Measurements from ENCODE around the gene HRG. TPM values are rescaled to one million over a fixed set of nuclear protein-coding genes. Genes with fewer than 3 reads are reported as not detected.

Gene HRG
- polyA plus RNA-seq, 1 experiment, result not detected

- TF ChIP-seq, protein P1, sequence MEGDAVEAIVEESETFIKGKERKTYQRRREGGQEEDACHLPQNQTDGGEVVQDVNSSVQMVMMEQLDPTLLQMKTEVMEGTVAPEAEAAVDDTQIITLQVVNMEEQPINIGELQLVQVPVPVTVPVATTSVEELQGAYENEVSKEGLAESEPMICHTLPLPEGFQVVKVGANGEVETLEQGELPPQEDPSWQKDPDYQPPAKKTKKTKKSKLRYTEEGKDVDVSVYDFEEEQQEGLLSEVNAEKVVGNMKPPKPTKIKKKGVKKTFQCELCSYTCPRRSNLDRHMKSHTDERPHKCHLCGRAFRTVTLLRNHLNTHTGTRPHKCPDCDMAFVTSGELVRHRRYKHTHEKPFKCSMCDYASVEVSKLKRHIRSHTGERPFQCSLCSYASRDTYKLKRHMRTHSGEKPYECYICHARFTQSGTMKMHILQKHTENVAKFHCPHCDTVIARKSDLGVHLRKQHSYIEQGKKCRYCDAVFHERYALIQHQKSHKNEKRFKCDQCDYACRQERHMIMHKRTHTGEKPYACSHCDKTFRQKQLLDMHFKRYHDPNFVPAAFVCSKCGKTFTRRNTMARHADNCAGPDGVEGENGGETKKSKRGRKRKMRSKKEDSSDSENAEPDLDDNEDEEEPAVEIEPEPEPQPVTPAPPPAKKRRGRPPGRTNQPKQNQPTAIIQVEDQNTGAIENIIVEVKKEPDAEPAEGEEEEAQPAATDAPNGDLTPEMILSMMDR (IDR thresholded peaks at IDR 0.05; ENCODE audit: low read depth, low read length), result no peak
- POLR2A ChIA-PET, result no interaction called here
- no peak overlapping the region for H3K4me3 ChIP-seq (ENCODE audit: low read depth, low read length)
- no peak for DNase-seq (ENCODE audit: low read depth, low spot score)
- H3K27me3 ChIP-seq (ENCODE audit: control insufficient read depth, insufficient read depth, low read length), result peaks cover 11% of the 10 kb centered on the region
- no peaks in the 10 kb centered on the region for H3K9me3 ChIP-seq (ENCODE audit: control insufficient read depth, insufficient read depth, low read length)
- CTCF ChIA-PET, result interaction anchor here (1.0 kb wide), 1 partner anchor 25 kb away, joined by 3 read pairs; no protein-coding TSS in a partner anchor
- no peak overlapping the region for H3K27ac ChIP-seq (ENCODE audit: low read depth, low read length)
Measured at GRCh38 chr3:186642014-186642413, 23.8 kb upstream of the HRG start.

DNA sequence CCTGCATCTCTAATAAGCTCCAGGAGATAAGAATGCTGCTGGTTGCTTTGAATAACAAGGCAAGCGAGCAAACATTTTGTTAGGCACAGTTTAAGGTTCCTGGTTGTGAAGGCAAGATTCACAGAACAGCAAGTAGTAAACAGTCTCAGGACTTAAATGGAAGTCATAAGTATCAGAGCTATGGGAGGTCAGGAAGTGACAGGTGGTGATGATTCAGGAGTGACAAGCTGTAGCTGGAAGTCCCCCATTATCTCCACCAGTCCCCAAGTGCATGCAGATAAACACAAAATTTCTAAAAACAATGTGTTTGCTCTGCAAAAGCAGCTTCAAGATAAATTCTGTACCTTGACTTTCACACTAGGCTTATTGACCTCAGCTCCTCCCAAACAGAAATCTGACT is 22.3 kb upstream of the HRG start:
- ChIA-PET POLR2A (no interaction called here), CTCF (interaction anchor here (1.5 kb wide), 1 partner anchor 26 kb away, joined by 6 read pairs; no protein-coding TSS in a partner anchor)
- no peak overlapping the region for H3K4me3 ChIP-seq (ENCODE audit: low read depth, low read length)
- DNase-seq (ENCODE audit: low read depth, low spot score), result no peak
- TF ChIP-seq, protein P1 (IDR thresholded peaks at IDR 0.05; ENCODE audit: low read depth, low read length), result no peak
- no peaks in the 10 kb centered on the region for H3K9me3 ChIP-seq (ENCODE audit: control insufficient read depth, insufficient read depth, low read length)
- H3K27me3 ChIP-seq (ENCODE audit: control insufficient read depth, insufficient read depth, low read length), result peaks cover 11% of the 10 kb centered on the region
- no peak overlapping the region for H3K27ac ChIP-seq (ENCODE audit: low read depth, low read length)

- TF ChIP-seq, protein P1 (IDR thresholded peaks at IDR 0.05; ENCODE audit: low read depth, low read length), result no peak
- DNase-seq (ENCODE audit: low read depth, low spot score), result no peak
- Histone ChIP-seq H3K27ac (ENCODE audit: low read depth, low read length) (no peak overlapping the region), H3K9me3 (ENCODE audit: control insufficient read depth, insufficient read depth, low read length) (no peaks in the 10 kb centered on the region), H3K27me3 (ENCODE audit: control insufficient read depth, insufficient read depth, low read length) (peaks cover 11% of the 10 kb centered on the region), H3K4me3 (ENCODE audit: low read depth, low read length) (no peak overlapping the region)
- CTCF ChIA-PET, result interaction anchor here (0.6 kb wide), 1 partner anchor 28 kb away, joined by 3 read pairs; no protein-coding TSS in a partner anchor
- POLR2A ChIA-PET, result no interaction called here
Measured at GRCh38 chr3:186644683-186645082, 21.1 kb upstream of the HRG start.

DNA sequence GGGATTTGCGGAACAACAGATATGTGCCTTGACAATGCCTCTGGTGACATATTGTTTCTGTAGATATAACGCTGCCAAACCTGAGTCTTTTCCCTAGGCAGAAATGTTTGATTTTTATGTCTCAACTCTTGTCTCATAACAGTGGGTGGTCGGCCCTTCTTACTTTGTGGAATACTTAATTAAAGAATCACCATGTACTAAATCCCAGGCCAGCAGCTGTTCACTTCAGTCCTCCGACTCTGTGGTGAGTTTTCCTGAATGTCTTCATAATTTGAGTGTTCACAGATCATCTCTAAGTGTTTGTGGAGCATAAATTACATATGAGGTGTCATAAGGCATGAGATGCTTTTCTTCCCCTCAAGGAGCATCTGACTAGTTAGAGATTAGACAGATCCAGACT is 19.7 kb upstream of the HRG start:
- Histone ChIP-seq H3K9me3 (ENCODE audit: control insufficient read depth, insufficient read depth, low read length) (no peaks in the 10 kb centered on the region), H3K27ac (ENCODE audit: low read depth, low read length) (no peak overlapping the region), H3K27me3 (ENCODE audit: control insufficient read depth, insufficient read depth, low read length) (peaks cover 11% of the 10 kb centered on the region), H3K4me3 (ENCODE audit: low read depth, low read length) (no peak overlapping the region)
- no peak for DNase-seq (ENCODE audit: low read depth, low spot score)
- ChIA-PET CTCF (interaction anchor here (0.6 kb wide), 1 partner anchor 57 kb away, joined by 5 read pairs; no protein-coding TSS in a partner anchor), POLR2A (no interaction called here)
- TF ChIP-seq, protein P1 (IDR thresholded peaks at IDR 0.05; ENCODE audit: low read depth, low read length), result no peak

- ChIA-PET CTCF (no interaction called here), POLR2A (no interaction called here)
- Histone ChIP-seq H3K9me3 (ENCODE audit: control insufficient read depth, insufficient read depth, low read length) (no peaks in the 10 kb centered on the region), H3K27me3 (ENCODE audit: control insufficient read depth, insufficient read depth, low read length) (peaks cover 8% of the 10 kb centered on the region), H3K27ac (ENCODE audit: low read depth, low read length) (no peak overlapping the region), H3K4me3 (ENCODE audit: low read depth, low read length) (no peak overlapping the region)
- TF ChIP-seq, protein P1 (IDR thresholded peaks at IDR 0.05; ENCODE audit: low read depth, low read length), result no peak
- DNase-seq (ENCODE audit: low read depth, low spot score), result no peak
Measured at GRCh38 chr3:186646841-186647240, 19.0 kb upstream of the HRG start.

All from AG04450 (cell line).